NCI-H1105 treated with DMSO at 0.1 percent for 48 hours (cell line): ENCODE data around the gene ZNF132.
"Not testable (repeated sequence)": the region's sequence is repeated elsewhere in the genome, so short reads cannot be mapped to it uniquely, and the experiment has no call there.

Experiments used
- DNase-seq: peaks from one replicate; lab custom pipeline; 2025; lab: John Stamatoyannopoulos, UW

Gene ZNF132

DNA sequence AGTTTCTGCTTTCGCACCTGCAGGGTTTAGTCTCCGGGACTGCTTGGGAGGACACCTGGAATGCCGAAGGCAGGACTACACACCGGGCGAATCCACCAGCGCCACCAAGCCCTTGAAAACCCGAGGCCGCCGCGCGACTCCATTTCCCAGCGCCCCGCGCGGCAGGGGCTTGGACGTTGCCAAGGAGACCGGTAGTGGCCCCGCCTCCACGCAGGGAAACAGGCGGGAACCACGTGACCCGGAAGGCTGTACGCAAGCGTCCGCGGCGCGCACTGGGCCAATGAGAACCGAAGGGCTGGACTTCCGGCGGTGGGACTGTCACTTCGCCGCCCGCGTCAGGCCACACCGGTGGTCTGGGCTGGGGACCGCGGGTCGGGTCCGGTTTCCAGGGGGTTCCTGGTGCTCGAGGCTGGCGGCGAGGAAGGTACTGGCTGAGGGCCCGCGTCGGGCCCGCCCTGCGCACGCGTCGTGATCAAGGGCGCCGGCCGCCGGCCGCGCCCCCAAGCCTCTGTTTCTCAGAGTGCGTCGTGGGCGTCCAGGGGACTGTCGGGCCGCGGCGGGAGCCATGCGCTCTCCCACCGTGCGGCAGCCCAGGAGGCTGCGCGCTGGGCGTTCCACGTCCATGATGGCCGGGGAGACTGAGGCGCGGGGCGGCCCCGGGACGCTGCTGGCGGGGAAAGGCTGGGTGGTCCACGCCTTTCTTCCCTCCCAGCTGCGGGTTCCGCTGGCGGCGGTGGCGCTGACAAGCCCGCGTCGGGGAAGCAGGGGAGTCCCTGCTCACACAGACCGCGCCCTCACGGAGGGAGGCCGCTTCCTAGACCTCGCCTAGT, 27.0 kb upstream of the ZNF132 start, which contains the start of gene ZNF324:
Gene ZNF324, plus strand, starts transcription at position 321 of the 830 bp plus-strand sequence. CDS start 2,106 bp downstream, outside the sequence.
- DNase-seq = peak; percentile 93

DNA sequence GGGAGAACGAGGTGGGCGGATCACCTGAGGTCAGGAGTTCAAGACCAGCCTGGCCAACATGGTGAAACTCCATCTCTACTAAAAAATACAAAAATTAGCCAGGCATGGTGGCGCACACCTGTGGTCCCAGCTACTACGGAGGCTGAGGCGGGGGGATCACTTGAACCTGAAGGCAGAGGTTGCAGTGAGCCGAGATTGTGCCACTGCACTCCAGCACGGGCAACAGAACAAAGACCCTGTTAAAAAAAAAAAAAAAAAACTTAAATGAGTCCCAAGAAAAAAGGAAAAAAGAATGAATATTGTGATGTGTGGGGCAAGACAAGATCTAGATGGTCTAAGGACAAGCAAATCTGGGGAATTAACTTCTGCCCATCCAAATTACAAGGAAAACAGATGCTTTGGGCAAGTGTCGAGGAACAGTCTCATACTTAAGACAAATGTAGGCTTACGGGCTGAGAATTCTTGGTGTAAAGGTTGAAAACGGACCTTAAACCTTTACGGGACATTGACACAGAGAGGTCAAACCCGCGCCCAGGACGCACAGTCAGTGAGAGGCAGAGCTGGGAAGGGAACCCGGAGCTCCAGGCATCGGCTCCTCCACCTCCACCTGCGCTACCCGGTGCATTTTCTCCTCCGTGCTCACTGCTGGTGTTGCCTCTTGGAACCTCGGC, 26.3 kb upstream of the ZNF132 start:
- DNase-seq = no peak

DNA sequence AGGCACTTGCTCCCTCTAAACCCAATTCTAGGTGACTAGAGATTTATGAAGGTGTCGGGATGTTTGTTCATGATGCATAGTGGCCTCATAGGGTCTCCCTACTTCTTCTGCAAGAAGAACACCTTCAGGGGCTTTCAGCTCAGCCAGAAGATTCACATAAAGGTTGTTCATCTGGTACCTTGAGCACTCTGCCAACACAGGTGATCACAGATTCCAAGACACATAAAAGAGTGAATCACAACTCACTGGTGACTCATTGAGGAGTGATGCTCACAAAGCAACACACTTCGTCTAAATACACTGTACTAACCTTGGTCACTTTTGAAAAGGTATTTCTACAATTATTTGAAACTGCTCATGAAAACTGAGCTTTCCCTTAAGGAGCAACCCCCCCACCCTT, 20.1 kb upstream of the ZNF132 start:
- DNase-seq = no peak

DNA sequence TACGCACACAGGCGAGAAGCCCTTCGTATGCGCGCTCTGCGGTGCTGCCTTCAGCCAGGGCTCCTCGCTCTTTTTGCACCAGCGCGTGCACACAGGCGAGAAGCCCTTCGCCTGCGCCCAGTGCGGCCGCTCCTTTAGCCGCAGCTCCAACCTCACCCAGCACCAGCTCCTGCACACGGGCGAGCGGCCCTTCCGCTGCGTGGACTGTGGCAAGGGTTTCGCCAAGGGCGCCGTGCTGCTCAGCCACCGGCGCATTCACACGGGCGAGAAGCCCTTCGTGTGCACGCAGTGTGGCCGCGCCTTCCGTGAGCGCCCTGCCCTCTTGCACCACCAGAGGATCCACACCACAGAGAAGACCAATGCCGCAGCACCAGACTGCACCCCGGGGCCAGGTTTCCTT, 16.2 kb upstream of the ZNF132 start:
- no peak for DNase-seq

DNA sequence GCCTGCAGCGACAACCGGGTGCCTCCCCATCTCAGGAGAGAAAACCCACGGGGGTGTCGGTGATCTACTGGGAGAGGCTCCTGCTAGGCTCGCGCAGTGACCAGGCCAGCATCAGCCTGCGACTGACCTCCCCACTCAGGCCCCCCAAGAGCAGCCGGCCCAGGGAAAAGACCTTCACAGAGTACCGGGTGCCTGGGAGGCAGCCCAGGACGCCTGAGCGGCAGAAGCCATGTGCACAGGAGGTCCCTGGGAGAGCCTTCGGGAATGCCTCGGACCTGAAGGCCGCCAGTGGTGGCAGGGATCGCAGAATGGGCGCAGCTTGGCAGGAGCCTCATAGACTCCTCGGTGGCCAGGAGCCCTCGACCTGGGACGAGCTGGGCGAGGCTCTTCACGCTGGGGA, 15.4 kb upstream of the ZNF132 start:
- no peak for DNase-seq

DNA sequence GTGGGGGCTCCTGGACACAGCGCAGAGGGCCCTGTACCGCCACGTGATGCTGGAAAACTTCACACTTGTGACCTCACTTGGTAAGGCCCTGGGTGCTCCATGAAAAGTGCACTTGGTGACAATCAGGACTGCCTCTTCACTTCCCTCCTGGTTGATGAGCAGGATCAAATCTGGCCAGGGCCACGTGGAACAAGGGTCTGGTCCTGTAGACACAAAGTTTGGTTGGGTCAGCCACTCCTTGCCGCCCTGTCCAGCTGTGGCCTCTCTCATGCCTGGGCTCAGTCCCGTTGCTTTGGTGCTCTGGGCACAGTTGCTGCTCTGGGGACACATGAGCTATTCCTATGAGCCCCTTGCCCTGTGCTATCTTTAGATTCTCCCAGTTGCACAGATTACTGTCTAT, 13.8 kb upstream of the ZNF132 start:
- no peak for DNase-seq

DNA sequence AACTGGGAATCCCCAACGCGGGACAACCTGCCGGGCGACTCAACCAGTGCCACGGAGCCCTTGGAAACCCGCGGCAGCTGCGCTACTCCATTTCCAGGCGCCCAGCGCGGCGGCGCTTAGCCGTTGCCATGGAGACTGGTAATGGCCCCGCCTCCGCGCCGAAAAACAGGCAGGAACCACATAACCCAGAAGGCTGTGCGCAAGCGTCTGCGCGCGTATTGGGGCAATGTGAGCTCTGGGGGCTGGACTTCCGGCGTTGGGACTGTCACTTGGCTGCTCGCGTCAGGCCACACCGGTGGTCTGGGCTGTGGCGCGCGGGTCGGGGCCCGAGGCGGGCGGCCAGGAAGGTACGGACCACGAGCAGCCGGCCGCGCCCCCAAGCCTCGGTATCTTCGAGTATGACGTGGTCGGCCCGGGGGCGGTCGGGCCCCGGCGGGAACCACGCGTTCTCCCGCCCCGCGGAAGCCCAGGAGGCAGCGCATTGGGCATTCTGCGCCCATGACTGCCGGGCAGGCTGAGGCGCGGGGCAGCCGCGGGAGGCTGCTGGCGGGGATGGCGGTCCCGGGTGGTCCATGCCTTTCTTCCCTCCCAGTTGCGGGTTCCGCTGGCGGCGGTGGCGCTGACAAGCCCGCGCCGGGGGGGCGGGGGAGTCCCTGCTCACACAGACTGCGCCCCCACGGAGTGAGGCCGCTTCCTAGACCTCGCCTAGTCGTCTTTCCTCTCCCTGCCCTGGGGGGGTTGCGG, 11.6 kb upstream of the ZNF132 start, which contains the start of gene ZNF324B:
Gene ZNF324B, plus strand, starts transcription at position 265 of the 744 bp plus-strand sequence. CDS start 2,080 bp downstream, outside the sequence.
- DNase-seq = peak; percentile 91

DNA sequence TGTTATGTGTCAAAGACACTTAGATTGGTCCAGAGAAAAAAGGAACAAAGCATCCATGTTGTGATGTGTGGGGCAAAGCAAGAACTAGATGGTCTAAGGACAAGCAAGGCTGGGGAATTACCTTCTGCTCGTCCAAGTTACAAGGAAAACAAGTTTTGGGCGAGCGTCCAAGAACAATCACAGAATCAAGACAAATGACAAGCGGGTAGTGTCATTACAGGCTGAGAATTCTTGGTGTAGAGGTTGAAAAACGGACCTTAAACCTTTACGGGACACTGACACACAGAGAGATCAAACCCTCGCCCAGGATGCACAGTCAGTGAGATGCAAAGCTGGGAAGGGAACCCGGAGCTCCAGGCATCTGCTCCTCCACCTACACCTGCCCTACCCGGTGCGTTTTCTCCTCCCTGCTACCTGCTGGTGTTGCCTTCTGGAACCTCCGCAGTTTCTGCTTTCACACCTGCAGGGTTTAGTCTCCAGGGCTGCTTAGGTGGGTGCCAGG, 11.0 kb upstream of the ZNF132 start:
- DNase-seq = peak; percentile 52

DNA sequence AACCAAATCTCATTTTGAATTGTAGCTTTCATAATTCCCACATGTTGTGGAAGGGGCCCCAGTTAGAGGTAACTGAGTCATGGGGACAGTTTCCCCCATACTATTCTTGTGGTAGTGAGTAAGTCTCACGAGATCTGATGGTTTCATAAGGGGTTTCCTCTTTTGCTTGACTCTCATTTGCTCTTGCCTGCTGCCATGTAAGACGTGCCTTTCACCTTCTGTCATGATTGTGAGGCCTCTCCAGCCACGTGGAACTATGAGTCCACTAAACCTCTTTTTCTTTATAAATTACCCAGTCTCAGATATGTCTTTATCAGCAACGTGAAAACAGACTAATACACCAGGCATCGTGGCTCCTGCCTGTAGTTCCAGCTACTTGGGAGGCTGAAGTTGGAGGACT, 10.0 kb upstream of the ZNF132 start:
- DNase-seq = not testable (repeated sequence)

DNA sequence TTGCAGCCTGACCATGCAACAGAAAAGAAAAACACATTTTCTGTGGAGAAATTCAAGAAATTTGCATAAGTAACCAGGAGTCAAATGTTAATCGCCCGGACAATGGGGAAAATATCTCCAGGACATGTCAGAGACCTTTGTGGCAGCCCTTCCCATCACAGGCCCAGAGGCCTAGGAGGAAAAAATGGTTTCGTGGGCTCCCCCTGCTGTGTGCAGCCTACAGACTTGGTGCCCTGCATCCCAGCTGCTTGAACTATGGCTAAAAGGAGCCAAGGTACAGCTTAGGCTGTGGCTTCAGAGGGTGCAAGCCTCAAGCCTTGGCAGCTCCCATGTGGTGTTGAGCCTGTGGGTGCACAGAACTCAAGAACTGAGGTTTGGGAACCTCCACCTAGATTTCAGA, 8.9 kb upstream of the ZNF132 start:
- not testable (repeated sequence) for DNase-seq

DNA sequence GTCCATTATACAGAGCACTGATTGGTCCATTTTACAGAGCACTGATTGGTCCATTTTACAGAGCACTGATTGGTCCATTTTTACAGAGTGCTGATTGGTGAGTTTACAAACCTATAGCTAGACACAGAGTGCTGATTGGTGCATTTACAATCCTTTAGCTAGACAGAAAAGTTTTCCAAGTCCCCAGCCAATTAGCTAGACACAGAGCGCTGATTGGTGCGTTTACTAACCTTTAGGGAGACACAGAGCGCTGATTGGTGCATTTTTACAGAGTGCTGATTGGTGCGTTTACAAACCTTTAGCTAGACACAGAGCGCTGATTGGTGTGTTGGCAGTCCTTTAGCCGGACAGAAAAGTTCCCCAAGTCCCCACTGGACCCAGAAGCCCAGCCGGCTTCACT, 3.0 kb upstream of the ZNF132 start:
- DNase-seq = not testable (repeated sequence)

DNA sequence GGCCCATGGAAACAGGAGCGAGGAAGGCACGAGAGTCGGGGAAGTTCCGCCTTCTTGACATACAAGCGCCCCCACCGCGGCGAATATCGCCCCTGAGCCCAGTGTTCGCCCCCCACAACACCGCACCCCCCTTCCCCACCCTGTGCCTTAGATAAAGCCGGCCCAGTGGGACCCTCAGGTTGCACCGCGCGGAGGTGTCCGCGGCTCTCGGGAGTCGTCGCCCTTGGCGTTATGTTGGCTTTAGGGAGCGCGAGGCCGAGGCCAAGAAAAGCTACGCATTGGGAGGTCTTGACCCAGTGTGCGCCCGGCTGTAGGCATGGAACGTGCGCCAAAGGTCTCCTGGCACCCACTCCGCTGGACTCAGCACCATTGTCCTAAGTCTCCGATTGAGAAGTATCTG, 603 bp upstream of the ZNF132 start:
- DNase-seq = no peak

DNA sequence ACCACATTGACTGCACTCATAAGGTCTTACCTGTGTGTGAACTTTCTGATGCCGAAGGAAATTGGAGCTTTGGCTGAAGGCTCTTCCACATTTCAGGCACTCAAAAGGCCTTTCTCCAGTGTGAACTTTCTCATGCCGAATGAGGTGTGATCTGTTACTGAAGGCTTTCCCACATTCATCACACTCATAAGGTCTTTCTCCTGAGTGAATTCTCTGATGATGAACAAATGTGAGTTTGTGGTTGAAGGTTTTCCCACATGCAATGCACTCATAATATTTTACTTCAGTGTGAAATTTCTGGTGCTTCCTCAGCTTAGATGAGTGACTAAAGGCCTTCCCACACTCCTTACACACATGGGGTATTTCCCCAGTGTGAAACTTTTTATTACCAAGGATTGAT, 5.7 kb downstream of the ZNF132 start:
- no peak for DNase-seq

DNA sequence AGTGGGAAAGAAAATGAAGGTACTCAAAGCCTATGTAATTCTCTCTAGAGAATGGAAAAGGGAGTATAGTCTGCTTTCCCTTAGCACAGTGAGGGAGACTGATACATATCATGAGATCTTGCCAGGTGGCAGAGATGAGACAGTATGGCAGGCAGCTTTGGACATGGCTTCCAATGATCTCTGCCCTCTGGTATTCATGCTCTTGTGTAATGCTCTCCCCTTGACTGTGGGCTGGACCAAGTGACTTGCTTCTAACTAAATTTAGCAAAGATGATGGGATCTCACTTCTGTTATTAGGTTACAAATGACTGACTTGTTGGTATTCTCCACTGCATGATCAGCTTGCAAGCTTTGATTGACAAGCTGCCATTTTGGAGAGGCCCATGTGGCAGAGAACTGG, 10.2 kb downstream of the ZNF132 start:
- DNase-seq = no peak

DNA sequence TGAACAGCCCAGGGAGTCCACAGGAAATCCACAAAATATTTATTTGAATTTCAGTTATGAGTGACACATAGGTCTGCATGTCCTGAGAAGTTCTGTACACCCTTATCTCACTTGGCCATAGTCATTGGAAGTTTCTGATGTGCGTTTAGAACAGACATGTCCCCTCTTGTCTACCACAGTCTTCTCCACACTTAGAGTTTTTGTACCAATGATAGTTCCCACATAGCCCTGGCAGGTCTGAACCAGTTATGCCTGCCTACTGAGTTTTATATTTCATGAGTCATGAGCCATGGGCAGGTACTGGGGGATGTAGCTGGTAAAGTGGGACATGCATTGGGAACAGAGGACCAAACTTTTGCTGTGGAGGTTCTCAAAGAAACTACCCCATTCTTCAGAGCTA, 11.3 kb downstream of the ZNF132 start:
- no peak for DNase-seq

DNA sequence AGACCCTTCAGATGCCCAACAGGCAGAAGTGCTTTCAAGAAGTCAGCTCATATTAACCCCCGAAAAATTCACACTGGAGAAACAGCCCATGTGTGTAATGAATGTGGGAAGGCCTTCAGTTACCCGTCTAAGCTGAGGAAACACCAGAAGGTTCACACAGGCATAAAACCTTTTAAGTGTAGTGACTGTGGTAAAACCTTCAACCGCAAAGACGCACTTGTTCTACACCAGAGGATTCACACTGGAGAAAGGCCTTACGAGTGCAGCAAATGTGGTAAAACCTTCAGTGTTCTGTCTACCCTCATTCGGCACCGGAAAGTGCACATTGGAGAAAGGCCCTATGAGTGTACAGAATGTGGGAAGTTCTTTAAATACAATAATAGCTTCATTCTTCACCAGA, 22.9 kb downstream of the ZNF132 start:
- DNase-seq = no peak

DNA sequence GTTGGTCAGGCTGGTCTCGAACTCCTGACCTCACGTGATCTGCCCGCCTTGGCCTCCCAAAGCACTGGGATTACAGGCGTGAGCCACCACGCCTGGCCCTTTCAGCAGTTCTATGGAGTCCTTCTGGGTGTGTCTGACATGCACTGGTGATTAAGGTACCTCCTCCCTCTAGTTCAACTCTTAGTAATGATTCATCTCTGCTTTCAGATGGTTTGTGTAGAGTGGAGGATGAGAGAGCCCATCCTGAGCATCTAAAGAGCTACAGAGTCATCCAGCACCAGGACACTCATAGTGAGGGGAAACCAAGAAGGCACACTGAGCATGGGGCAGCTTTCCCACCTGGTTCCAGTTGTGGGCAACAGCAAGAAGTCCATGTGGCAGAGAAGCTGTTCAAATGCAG, 23.3 kb downstream of the ZNF132 start:
- no peak for DNase-seq

DNA sequence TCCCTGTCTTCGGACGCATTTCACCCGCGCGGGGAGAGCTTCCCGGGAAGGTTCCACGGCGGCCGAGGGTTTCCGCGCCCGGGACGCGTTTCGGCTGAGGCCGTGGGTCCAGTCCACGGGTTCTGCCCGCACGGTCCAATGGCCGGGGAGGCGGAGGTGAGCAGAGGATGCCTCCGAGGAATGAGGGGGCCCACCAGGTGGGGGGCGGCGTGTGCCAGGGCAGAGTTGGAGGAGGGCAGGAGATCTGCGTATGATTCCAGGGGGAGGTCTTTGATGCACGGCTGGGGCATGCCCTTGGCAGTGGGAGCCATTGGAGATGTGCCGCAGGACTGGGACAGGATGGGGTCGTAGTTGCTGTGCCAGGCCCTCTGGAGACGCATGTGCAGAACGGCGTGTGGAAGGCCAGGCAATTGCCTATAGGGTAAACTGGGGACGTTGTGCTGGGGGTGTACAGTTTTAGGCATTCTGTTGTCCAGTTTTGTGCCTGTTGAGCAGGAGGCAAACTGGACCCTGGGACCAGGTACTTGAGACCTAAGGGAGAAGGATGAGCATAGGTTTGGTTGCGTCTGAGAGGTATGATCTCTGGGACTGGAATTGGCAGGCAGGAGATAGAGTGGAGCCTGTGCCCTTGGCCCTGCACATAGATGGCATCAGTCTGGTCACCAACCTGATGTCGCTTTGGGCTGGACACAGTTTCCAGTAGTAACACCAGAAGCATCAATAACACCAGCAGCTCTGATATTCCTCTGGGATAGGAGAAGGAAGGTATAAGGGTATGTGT, 30.8 kb downstream of the ZNF132 start:
- peak; percentile 30 for DNase-seq

DNA sequence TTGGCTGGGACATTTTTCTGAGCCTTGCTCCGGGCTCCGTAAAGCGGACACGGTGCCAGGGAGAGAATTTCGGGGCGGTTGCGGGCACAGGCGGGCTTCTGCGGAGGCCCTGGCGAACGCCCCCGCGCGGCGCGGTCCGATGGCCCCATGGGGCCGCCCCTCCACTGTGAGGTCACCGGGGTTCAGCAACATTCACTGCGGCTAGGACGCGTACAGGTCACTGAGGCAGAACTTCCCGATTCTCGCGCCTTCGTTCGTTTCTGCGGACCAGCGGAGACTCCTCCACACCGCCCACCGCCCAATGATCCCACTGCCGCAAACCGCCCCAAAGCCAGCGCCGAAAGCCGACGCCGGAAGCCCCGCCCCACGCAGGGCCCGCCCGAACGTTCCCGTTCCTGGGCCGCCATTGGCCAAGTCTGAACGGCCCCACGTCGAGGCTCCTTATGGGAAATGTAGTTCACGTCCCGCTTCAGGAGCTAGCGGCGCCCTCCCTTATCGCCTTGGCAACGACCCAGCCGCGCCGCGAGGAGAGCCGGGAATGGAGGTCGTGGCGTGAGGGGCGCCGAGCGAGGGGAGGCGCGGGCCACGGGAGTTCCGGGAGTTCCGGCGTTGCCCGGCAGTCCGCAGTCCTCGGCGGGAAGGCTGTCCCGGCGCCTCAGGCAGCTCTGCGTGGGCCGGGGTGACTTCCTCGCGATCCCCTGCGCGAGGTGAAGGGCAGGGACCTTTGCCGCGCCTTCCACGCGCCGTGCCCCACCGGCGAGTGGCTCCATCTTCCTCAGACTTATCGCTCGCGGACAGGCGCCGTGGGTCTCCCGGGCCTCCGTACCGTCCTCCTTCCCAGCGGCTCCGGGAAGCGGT, 31.6 kb downstream of the ZNF132 start, which contains the start of gene ZNF584:
Gene ZNF584, plus strand, starts transcription at position 498 of the 858 bp plus-strand sequence. CDS start 499 bp downstream, outside the sequence.
- DNase-seq = peak; percentile 92

DNA sequence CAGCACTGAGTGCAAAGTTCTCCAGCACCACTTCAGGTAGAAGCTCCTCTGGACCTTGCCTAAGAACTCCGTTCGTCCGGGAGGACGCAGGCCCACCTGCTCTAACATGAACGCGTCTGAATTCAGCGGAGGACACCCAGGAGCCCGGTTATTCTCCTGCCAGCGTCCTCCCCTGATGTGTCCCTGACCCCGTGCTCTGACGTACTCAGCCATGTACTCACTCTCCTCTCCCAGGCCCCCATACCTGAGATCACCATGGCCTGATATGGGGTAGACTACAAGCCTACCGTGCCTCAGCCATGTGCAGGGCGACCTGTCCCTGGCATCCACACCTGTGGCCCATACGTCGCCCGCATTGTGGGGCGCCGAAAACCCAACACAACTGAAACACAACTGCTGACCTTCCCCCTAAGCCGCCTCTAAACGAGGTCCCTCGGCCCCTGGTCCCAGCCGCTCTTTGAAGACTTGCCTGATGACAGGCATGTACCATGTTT, 32.2 kb downstream of the ZNF132 start:
- no peak for DNase-seq
